Vagina (tissue), 2 donors: ENCODE data around the gene SLC27A3. TPM values are rescaled to one million over a fixed set of nuclear protein-coding genes. Genes with fewer than 3 reads are reported as not detected.
A peak's percentile ranks its signal among the peaks of the same experiment; 100 is the strongest.

Experiments used
- DNase-seq, 2 donors: peaks; one replicate each; pipeline ENCODE4 v3.0.0-alpha.2; 2017; ENCODE audit errors: extremely low spot score in 2 of 2
- H3K27ac ChIP-seq: fragments of 200-600 bp; sonication (generic); one replicate; pipeline ENCODE4 v1.5.1; 2019
- H3K27me3 ChIP-seq: fragments of 200-600 bp; sonication (generic); one replicate; pipeline ENCODE4 v1.5.1; 2019
- H3K36me3 ChIP-seq, 2 donors: fragments of 200-600 bp; sonication (generic); one replicate each; pipeline ENCODE4 v1.5.1; 2017 to 2019
- H3K4me1 ChIP-seq: fragments of 200-600 bp; sonication (generic); one replicate; pipeline ENCODE4 v1.5.1; 2019
- H3K4me3 ChIP-seq, 2 donors: fragments of 200-600 bp; sonication (generic); 1 replicate in 1 of 2; 2 replicates in 1 of 2; pipeline ENCODE4 v1.5.1; 2016 to 2019
- H3K9me3 ChIP-seq: fragments of 200-600 bp; sonication (generic); one replicate; pipeline ENCODE4 v1.5.1; 2019
- CTCF ChIP-seq, 3 experiments: fragments of 450-650 bp in 2 of 3; fragments of 200-600 bp in 1 of 3; sonication (generic) in 1 of 3; IDR thresholded peaks; one replicate each; pipeline ENCODE4 v1.5.1; 2017 to 2019; ENCODE audit warnings: antibody characterized with exemption in 3 of 3, mild to moderate bottlenecking in 2 of 3, moderate library complexity in 2 of 3
- POLR2A ChIP-seq, 2 donors: fragments of 450-650 bp; IDR thresholded peaks; one replicate each; pipeline ENCODE4 v1.6.1; 2017; ENCODE audit warnings: antibody characterized with exemption in 2 of 2, mild to moderate bottlenecking in 2 of 2, moderate library complexity in 2 of 2
- POLR2AphosphoS5 ChIP-seq, 2 donors: sonication (generic); formaldehyde crosslinking; IDR thresholded peaks; one replicate each; pipeline ENCODE4 v1.9.0; 2017; ENCODE audit warnings: antibody characterized with exemption in 2 of 2, mild to moderate bottlenecking in 2 of 2, low read depth in 1 of 2; ENCODE audit not compliant: insufficient read depth in 1 of 2
- intact Hi-C: fragments of 100-400 bp; cut with DNase I; formaldehyde crosslinking; loops from one replicate; pipeline ENCODE4 v1.15.1; 2023
- small RNA-seq: library from RNA; depleted of rRNA; stranded (forward); fragments of <200 nt; gene quantifications from one replicate; pipeline ENCODE3, GENCODE V24; 2016
- total RNA-seq: library from RNA; depleted of rRNA; stranded (reverse); fragments of >200 nt; gene quantifications from one replicate; pipeline ENCODE4 v1.2.3, GENCODE V29; 2016

The SLC27A3 gene
- total RNA-seq, 1 donor from 2014 or later, result 31.4 TPM

DNA sequence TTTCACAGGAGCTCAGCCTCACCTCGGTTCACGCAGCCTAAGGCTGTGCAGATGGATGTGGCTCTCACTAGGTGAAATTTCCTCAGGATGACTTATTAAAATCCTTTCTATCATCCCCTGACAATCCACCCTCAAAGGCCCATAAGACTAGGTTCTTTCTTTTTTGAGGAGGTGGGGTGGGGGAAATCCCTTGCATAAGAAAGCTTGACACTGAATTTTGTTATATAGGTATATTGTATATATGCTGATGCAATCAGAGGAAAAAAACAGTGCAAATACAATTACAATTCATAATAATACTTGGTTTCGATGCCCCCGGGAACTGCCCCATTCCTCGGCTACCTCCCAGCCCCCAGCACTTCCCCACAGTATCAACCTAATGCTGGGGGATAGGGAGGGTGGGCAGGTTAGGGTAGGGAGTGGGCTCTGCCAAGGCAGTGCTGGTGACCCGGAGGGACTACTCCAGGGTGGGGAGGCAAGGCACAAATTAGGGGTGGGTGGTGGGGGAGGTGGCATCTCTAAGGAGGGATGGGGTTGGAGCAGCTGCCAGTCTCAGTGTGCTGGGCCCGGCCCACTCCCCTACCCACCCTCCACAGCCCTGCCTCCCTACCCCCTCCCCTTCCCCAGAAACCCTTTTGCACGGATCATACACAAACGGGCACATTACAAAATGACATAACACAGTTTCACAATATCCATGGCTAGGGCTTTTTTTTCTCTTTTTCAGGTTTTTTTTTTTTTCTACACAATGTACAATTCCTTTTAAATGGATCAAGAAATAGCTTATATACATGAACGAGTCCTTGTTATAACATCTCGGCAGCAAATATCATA lies 30.9 kb downstream of the SLC27A3 start:
- DNase-seq, result no peak
- no peak for TF ChIP-seq CTCF (IDR thresholded peaks at IDR 0.05)
- TF ChIP-seq POLR2A (IDR thresholded peaks at IDR 0.05), result no peak
- no peak for TF ChIP-seq POLR2AphosphoS5 (IDR thresholded peaks at IDR 0.05; ENCODE audit: insufficient read depth in 1 of 2, low read depth in 1 of 2)
- H3K36me3 ChIP-seq, result peaks cover 5 to 35% of the 10 kb centered on the region in 2 donors

GRCh38 chr1:153816283-153816889 lies 41.2 kb downstream of the SLC27A3 start:
- intact Hi-C loops, result no loop called here
- Histone ChIP-seq H3K4me1 (no peaks in the 10 kb centered on the region), H3K9me3 (no peaks in the 10 kb centered on the region), H3K36me3 (peaks cover 0 to 71% of the 10 kb centered on the region in 2 donors), H3K27ac (no peak overlapping the region), H3K4me3 (no peak overlapping the region), H3K27me3 (no peaks in the 10 kb centered on the region)
- DNase-seq, result no peak
- TF ChIP-seq POLR2AphosphoS5 (IDR thresholded peaks at IDR 0.05; ENCODE audit: insufficient read depth in 1 of 2, low read depth in 1 of 2), result no peak
- no peak for TF ChIP-seq CTCF (IDR thresholded peaks at IDR 0.05)

More for the DNA sequence above, 30.9 kb downstream of the SLC27A3 start:
- no peaks in the 10 kb centered on the region for H3K9me3 ChIP-seq
- peak overlapping the region; percentile 64 for H3K27ac ChIP-seq
- H3K27me3 ChIP-seq, result no peaks in the 10 kb centered on the region
- intact Hi-C loops, result no loop called here
- no peaks in the 10 kb centered on the region for H3K4me1 ChIP-seq
- H3K4me3 ChIP-seq, result no peak overlapping the region

DNA sequence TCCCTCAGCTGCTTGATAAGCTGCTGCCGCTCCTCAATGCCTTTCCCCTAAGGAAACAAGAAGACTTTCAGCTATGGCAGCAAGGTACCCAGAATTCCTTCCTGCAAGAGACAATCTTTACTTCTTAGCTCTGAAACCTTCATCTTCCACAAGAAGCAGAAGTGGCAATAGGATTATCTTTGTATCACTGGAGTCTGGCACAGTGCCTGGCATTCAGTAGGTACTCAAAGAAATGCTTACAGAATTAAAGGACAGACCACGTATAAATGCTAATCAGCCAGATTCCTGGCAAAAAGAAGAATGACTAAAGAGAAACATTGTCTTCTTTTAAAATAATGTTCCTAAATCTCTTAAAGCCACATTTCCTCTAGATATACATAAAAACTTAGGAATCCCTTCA lies 43.7 kb downstream of the SLC27A3 start:
- intact Hi-C loops, result no loop called here
- DNase-seq, result no peak
- Histone ChIP-seq H3K9me3 (no peaks in the 10 kb centered on the region), H3K27me3 (no peaks in the 10 kb centered on the region), H3K4me3 (no peak overlapping the region), H3K36me3 (peaks cover 0 to 46% of the 10 kb centered on the region in 2 donors), H3K4me1 (no peaks in the 10 kb centered on the region), H3K27ac (no peak overlapping the region)
- TF ChIP-seq POLR2A (IDR thresholded peaks at IDR 0.05) (no peak), CTCF (IDR thresholded peaks at IDR 0.05) (no peak), POLR2AphosphoS5 (IDR thresholded peaks at IDR 0.05; ENCODE audit: insufficient read depth in 1 of 2, low read depth in 1 of 2) (no peak)

GRCh38 chr1:153827168-153827964 lies 52.2 kb downstream of the SLC27A3 start:
- H3K9me3 ChIP-seq, result no peaks in the 10 kb centered on the region
- no peak for DNase-seq
- no peak overlapping the region for H3K4me3 ChIP-seq
- TF ChIP-seq POLR2AphosphoS5 (IDR thresholded peaks at IDR 0.05; ENCODE audit: insufficient read depth in 1 of 2, low read depth in 1 of 2) (no peak), CTCF (IDR thresholded peaks at IDR 0.05) (no peak), POLR2A (IDR thresholded peaks at IDR 0.05) (no peak)
- H3K4me1 ChIP-seq, result no peaks in the 10 kb centered on the region
- peaks cover 0 to 33% of the 10 kb centered on the region in 2 donors for H3K36me3 ChIP-seq
- H3K27ac ChIP-seq, result no peak overlapping the region
- H3K27me3 ChIP-seq, result no peaks in the 10 kb centered on the region
- intact Hi-C loops, result no loop called here

Small RNA genes lying within 50 kb of the gene (small RNA-seq; reads per million reads assigned to genes)
- gene RF00019, result not detected

Other genes starting within 250 kb of the SLC27A3 start
- 562 TPM for gene S100A6, start 239.4 kb upstream of the SLC27A3 start, total RNA-seq
- gene S100A5, start 234.5 kb upstream of the SLC27A3 start, total RNA-seq, result not detected
- 375 TPM for gene S100A4, start 229.6 kb upstream of the SLC27A3 start, total RNA-seq
- 9.6 TPM for gene S100A3, start 226.1 kb upstream of the SLC27A3 start, total RNA-seq
- gene S100A2, start 209.6 kb upstream of the SLC27A3 start, total RNA-seq, result 470 TPM
- 259 TPM for gene S100A16, start 162.3 kb upstream of the SLC27A3 start, total RNA-seq
- 323 TPM for gene S100A14, start 159.1 kb upstream of the SLC27A3 start, total RNA-seq
- 116 TPM for gene S100A13, start 147.9 kb upstream of the SLC27A3 start, total RNA-seq
- gene S100A1, start 147.0 kb upstream of the SLC27A3 start, total RNA-seq, result not detected
- 67.3 TPM for gene CHTOP, start 141.3 kb upstream of the SLC27A3 start, total RNA-seq
- 43.2 TPM for gene SNAPIN, start 116.7 kb upstream of the SLC27A3 start, total RNA-seq
- gene ILF2, start 104.4 kb upstream of the SLC27A3 start, total RNA-seq, result 85.4 TPM
- 45.9 TPM for gene NPR1, start 96.7 kb upstream of the SLC27A3 start, total RNA-seq
- gene INTS3, start 47.4 kb upstream of the SLC27A3 start, total RNA-seq, result 45.9 TPM
- gene GATAD2B, start 147.6 kb downstream of the SLC27A3 start, total RNA-seq, result 24.1 TPM
- gene DENND4B, start 171.3 kb downstream of the SLC27A3 start, total RNA-seq, result 42.7 TPM
- gene CRTC2, start 183.2 kb downstream of the SLC27A3 start, total RNA-seq, result 19.2 TPM
- gene SLC39A1, start 188.1 kb downstream of the SLC27A3 start, total RNA-seq, result 77.8 TPM
- 15.2 TPM for gene CREB3L4, start 192.5 kb downstream of the SLC27A3 start, total RNA-seq
- 194 TPM for gene JTB, start 202.3 kb downstream of the SLC27A3 start, total RNA-seq
- 49.8 TPM for gene RAB13, start 210.9 kb downstream of the SLC27A3 start, total RNA-seq
- gene RPS27, start 215.4 kb downstream of the SLC27A3 start, total RNA-seq, result 1,771 TPM